SHP77 (cell line): ENCODE results near the gene NEK4.
A peak's percentile ranks its signal among the peaks of the same experiment; 100 is the strongest.
"Not testable (repeated sequence)": the region's sequence is repeated elsewhere in the genome, so short reads cannot be mapped to it uniquely, and the experiment has no call there.

Experiments
- DNase-seq, 2 experiments: peaks; one replicate each; lab custom pipeline; 2025; lab: John Stamatoyannopoulos, UW

Gene NEK4

GRCh38 chr3:52696830-52697631 is 73.7 kb downstream of the NEK4 start:
- DNase-seq, result no peak

- DNase-seq, result no peak
These were observed 74.7 kb downstream of the NEK4 start for GRCh38 chr3:52695798-52696671.

GRCh38 chr3:52694528-52695189 is 76.1 kb downstream of the NEK4 start:
- DNase-seq, result no peak

DNA sequence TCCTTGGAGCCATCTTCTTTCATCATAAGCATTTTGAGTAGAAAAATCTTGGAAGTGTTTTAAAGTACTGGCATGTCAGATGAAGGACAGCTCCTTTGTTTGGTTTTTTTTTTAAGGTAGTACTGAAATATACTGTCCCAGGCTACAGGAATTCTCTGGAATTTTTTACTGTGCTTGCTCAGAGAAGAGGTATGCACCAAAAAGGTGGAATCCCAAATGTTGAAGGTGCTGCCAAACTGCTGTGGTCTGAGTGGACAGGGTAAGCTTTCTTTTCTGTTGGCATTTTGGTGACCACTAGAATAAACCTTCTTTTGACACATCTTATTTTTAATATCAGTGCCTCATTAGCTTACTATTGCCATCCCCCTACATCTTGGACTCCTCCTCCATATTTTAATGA is 77.7 kb downstream of the NEK4 start:
- no peak for DNase-seq

GRCh38 chr3:52690560-52690959 is 80.2 kb downstream of the NEK4 start:
- no peak for DNase-seq

DNA sequence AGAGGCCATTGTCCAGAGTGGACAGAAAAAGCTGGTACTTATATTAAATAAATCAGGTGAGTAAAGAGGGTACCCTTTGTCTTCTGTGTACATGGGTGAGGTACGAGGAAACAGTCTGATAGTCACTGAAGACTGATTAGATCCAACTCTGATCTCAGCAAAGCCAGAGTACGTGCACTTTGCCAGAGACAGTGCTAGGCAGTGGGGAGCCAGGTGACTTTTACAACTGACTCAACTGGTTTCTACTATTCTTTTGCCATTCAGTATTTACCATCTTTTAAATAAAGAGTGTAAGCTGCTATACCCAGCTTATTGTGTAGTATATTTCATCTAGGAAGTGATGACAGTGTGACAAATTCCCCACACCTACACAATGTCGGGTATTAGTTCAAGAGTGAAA is 81.6 kb downstream of the NEK4 start:
- no peak for DNase-seq

- DNase-seq, result no peak
These were observed 82.5 kb downstream of the NEK4 start for GRCh38 chr3:52688266-52688665.

- peak; percentile 89 to 94 for DNase-seq
These were observed 84.7 kb downstream of the NEK4 start, which contains the start of the genes GNL3 and PBRM1 for GRCh38 chr3:52685709-52686691. TSS of gene GNL3 (plus strand) at chr3:52686032. CDS start at chr3:52686093, 61 bp downstream. TSS of gene PBRM1 (minus strand) at chr3:52685913.

GRCh38 chr3:52685285-52685708 is 85.4 kb downstream of the NEK4 start:
- peak; percentile 85 to 89 for DNase-seq

DNA sequence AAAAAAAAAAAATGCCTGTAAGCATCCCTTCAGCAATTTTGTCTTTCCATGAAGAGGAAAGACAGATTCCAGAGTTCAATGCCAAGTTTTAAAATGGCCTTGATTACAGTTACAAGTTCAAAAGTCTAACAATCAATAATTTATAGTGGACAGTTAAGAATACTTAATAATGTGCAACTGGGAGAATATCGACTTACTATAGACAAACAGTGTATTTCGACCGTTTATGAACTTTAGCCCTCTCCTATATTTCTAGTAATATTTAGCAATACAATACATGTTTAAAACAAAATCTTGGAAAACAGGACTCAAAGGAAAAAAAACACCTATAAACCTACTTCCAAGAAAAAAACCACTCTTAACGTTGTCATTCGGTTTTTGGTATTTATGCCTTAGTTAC is 86.6 kb downstream of the NEK4 start:
- no peak for DNase-seq

DNA sequence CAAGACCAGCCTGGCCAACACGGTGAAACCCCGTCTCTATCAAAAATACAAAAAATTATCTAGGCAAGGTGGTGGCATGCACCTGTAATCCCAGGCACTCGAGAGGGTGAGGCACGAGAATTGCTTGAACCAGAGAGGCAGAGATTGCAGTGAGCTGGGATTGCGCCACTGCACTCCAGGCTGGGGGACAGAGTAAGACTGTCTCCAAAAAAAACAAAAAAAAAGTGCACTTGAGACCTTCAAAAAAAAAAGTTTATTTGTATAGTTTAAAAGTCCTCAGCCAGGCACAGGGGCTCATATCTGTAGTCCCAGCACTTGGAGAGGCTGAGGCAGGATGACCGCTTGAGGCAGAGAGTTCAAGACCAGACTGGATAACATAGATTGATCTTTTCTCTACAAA is 87.1 kb downstream of the NEK4 start:
- DNase-seq, result no peak

DNA sequence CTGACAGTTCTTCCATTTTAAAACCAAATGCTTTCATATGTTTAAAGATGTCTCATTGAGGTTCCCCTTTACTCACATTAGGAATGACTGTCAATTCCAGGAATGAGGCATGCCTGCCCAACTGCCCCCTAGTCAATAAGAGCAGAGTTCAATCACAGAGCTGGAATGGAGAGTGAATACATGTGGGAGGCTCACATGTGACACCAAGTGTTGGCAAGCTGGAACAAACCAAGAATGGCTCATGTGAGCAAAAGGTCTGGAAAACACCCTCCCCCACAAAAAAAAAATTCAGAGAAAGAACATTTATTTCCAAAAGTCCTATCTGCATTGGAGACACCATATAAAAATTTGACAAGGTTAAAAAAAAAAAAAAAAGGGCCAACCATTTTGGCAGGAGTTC is 88.7 kb downstream of the NEK4 start:
- DNase-seq, result peak in 1 of 2 experiments; percentile 6

- DNase-seq, result no peak
These were observed 89.1 kb downstream of the NEK4 start for GRCh38 chr3:52681596-52681995.

DNA sequence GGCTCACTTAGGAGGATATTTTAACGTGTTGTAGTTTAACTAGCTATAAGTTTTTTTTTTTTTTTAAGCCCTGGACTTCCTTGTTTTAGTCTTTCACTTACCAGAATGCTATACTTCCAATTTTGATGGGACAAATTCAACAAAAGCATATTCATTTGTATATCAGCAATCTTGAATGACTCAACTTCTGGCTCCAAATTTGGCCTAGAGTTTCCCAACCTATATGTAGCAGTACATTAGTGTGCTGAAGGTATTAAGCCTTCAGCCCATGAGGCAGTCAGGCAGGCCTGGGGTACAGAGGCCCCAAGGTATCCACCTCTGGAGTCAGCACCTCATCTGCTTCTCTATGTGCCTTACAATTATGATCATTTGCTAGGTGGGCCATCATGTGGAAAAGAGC is 90.9 kb downstream of the NEK4 start:
- DNase-seq, result no peak

GRCh38 chr3:52679199-52679538 is 91.6 kb downstream of the NEK4 start:
- no peak for DNase-seq

DNA sequence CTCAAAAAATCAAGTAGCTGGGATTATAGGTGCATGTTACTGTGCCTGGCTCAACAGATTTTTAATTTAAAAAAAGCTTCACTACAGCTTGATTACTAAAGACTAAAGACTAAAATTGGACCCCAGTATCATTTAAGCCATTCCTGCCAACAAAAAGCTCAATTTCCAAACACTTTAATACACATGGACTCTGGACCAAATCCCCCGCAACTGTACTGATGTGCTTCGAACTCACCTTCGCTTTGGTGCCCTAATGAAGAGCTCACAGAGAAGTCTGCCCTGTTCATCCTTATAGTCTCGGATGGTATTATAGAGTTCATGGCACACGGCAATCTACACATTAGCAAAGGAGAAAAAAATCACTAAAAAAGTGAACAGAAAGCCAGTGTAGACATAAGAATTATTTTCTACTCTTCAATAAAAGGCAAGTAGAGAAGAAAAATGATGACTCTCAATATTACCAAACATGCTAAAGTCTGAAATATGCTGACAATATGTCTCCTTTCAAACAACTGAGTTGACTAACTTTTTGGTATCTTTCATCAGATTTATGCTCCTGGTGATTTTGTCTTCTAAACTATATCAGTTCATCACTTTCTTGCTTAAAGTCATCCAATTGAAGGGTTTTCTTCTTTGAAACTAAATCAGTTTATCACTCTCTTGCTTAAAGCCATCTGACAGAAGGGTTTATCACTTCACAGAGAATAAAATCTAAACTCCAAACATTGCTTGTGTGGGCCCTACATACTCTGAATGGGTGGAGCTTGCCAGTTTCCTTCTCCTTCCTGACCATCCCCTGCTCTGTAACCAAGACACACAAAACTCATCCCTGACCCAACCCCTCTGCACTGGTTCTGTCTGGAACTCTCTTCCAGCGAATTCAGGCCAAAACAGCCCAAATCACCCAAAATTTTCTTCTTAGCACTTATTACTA is 92.2 kb downstream of the NEK4 start:
- no peak for DNase-seq

DNA sequence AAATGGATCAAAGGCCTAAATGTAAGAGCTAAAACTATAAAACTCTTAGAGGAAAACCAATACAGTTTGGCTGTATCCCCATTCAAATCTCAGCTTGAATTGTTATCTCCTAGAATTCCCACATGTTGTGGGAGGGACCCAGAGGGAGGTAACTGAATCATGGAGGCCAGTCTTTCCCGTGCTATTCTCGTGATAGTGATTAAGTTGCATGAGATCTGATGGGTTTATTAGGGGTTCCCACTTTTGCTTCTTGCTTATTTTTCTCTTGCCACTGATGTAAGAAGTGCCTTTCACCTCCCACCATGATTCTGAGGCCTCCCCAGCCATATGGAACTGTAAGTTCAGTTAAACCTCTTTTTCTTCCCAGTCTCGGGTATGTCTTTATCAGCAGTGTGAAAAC is 94.5 kb downstream of the NEK4 start:
- not testable (repeated sequence) for DNase-seq

GRCh38 chr3:52671676-52672075 is 99.1 kb downstream of the NEK4 start:
- no peak for DNase-seq

GRCh38 chr3:52670621-52671521 is 99.9 kb downstream of the NEK4 start:
- no peak for DNase-seq
